Trophoblast cell (in vitro differentiated cells and primary cell): ENCODE results near the gene PIP.
"Not testable (repeated sequence)": the region's sequence is repeated elsewhere in the genome, so short reads cannot be mapped to it uniquely, and the experiment has no call there.

Experiments used
- DNase-seq, 2 donors: peaks; one replicate each; pipeline ENCODE4 v3.0.0-alpha.2; 2016
- H2AFZ ChIP-seq: 2 replicates; pipeline ENCODE4 v1.6.1; 2013; ENCODE audit warnings: low read length, moderate library complexity, mild to moderate bottlenecking; ENCODE audit not compliant: insufficient read depth, poor library complexity
- H2AK5ac ChIP-seq: 2 replicates; pipeline ENCODE4 v1.6.1; 2013; ENCODE audit warnings: mild to moderate bottlenecking, low read length
- H2BK120ac ChIP-seq: 2 replicates; pipeline ENCODE4 v1.6.1; 2013; ENCODE audit warnings: low read length, mild to moderate bottlenecking, moderate library complexity; ENCODE audit not compliant: insufficient read depth, poor library complexity
- H2BK12ac ChIP-seq: 2 replicates; pipeline ENCODE4 v1.6.1; 2013; ENCODE audit warnings: mild to moderate bottlenecking, low read length, moderate library complexity
- H2BK5ac ChIP-seq: 2 replicates; pipeline ENCODE4 v1.6.1; 2013; ENCODE audit warnings: low read length, low read depth, moderate library complexity, mild to moderate bottlenecking; ENCODE audit not compliant: poor library complexity
- H3K14ac ChIP-seq: 2 replicates; pipeline ENCODE4 v1.6.1; 2013; ENCODE audit warnings: mild to moderate bottlenecking, low read length
- H3K18ac ChIP-seq: 2 replicates; pipeline ENCODE4 v1.6.1; 2013; ENCODE audit warnings: mild to moderate bottlenecking, low read length
- H3K23ac ChIP-seq: 2 replicates; pipeline ENCODE4 v1.6.1; 2013; ENCODE audit warnings: low read length
- H3K27ac ChIP-seq: 2 replicates; pipeline ENCODE4 v1.5.1; 2013; ENCODE audit warnings: low read depth, mild to moderate bottlenecking, inconsistent platforms, low read length, moderate library complexity
- H3K27me3 ChIP-seq: 2 replicates; pipeline ENCODE4 v1.6.1; 2013; ENCODE audit warnings: inconsistent platforms, mild to moderate bottlenecking, low read length, moderate library complexity; ENCODE audit not compliant: insufficient read depth
- H3K36me3 ChIP-seq, 2 experiments: 1 replicate in 1 of 2; 2 replicates in 1 of 2; pipeline ENCODE4 v1.6.1; 2013; ENCODE audit warnings: low read length in 2 of 2, mild to moderate bottlenecking in 2 of 2, moderate library complexity in 1 of 2; ENCODE audit not compliant: insufficient read depth in 2 of 2, control insufficient read depth in 1 of 2
- H3K4ac ChIP-seq: 2 replicates; pipeline ENCODE4 v1.6.1; 2013; ENCODE audit warnings: low read depth, mild to moderate bottlenecking, low read length, moderate library complexity
- H3K4me1 ChIP-seq, 2 experiments: 1 replicate in 1 of 2; 2 replicates in 1 of 2; pipeline ENCODE4 v1.6.1; 2013; ENCODE audit warnings: low read length in 2 of 2, mild to moderate bottlenecking in 2 of 2, moderate library complexity in 1 of 2; ENCODE audit not compliant: insufficient read depth in 2 of 2, control insufficient read depth in 1 of 2
- H3K4me2 ChIP-seq: 2 replicates; pipeline ENCODE4 v1.6.1; 2013; ENCODE audit warnings: inconsistent platforms, mild to moderate bottlenecking, low read length, moderate library complexity
- H3K4me3 ChIP-seq: 2 replicates; pipeline ENCODE4 v1.5.1; 2013; ENCODE audit warnings: mild to moderate bottlenecking, low read depth, low read length, inconsistent platforms
- H3K79me1 ChIP-seq: one replicate; pipeline ENCODE4 v1.6.1; 2013; ENCODE audit warnings: low read length
- H3K79me2 ChIP-seq: 2 replicates; pipeline ENCODE4 v1.6.1; 2013; ENCODE audit warnings: low read length, mild to moderate bottlenecking; ENCODE audit not compliant: control insufficient read depth, insufficient read depth, poor library complexity
- H3K9ac ChIP-seq: 2 replicates; pipeline ENCODE4 v1.6.1; 2013; ENCODE audit warnings: mild to moderate bottlenecking, low read length
- H3K9me3 ChIP-seq: 2 replicates; pipeline ENCODE4 v1.6.1; 2013; ENCODE audit warnings: low read depth, mild to moderate bottlenecking, control low read depth, inconsistent platforms, low read length; ENCODE audit not compliant: insufficient read depth
- H4K12ac ChIP-seq: 2 replicates; pipeline ENCODE4 v1.6.1; 2013; ENCODE audit warnings: low read depth, mild to moderate bottlenecking, low read length, moderate library complexity
- H4K8ac ChIP-seq: 2 replicates; pipeline ENCODE4 v1.6.1; 2013; ENCODE audit warnings: low read depth, mild to moderate bottlenecking, low read length, moderate library complexity
- H4K91ac ChIP-seq: one replicate; pipeline ENCODE4 v1.6.1; 2013; ENCODE audit warnings: low read depth, mild to moderate bottlenecking, low read length, moderate library complexity
- WGBS: extraction: QIAGEN DNeasy Blood & Tissue Kit; methylation state at CpG from one replicate; pipeline ENCODE4 v1.1.7; 2013; ENCODE audit warnings: missing lambda C conversion rate; ENCODE audit not compliant: insufficient read length, insufficient coverage; ENCODE audit errors: extremely low coverage; 5-methylcytosine and 5-hydroxymethylcytosine counted together

PIP gene

GRCh38 chr7:143096146-143096545 is 35.7 kb upstream of the PIP start:
- Histone ChIP-seq H4K12ac (no peak overlapping the region), H3K14ac (no peak overlapping the region), H3K23ac (no peak overlapping the region), H2BK120ac (no peak overlapping the region), H3K4me3 (no peak overlapping the region), H4K8ac (no peak overlapping the region), H3K4me2 (no peak overlapping the region), H3K18ac (no peak overlapping the region), H2AFZ (no peak overlapping the region), H3K9me3 (no peaks in the 10 kb centered on the region), H3K79me1 (no peaks in the 10 kb centered on the region), H4K91ac (no peak overlapping the region), H3K79me2 (no peaks in the 10 kb centered on the region), H3K27ac (no peak overlapping the region), H2BK12ac (no peak overlapping the region), H2BK5ac (no peak overlapping the region), H2AK5ac (no peak overlapping the region), H3K9ac (no peak overlapping the region), H3K27me3 (no peaks in the 10 kb centered on the region), H3K36me3 (no peaks in the 10 kb centered on the region), H3K4me1 (no peaks in the 10 kb centered on the region), H3K4ac (no peak overlapping the region)
- DNase-seq: no peak
- WGBS: no CpG with 5 or more reads among the region's 2 CpGs

GRCh38 chr7:143099579-143099978 is 32.3 kb upstream of the PIP start:
- H4K12ac ChIP-seq, H3K27me3 ChIP-seq, H3K4ac ChIP-seq, H4K91ac ChIP-seq, H2AK5ac ChIP-seq, H3K18ac ChIP-seq, H3K36me3 ChIP-seq, H3K14ac ChIP-seq, H3K4me3 ChIP-seq, H3K4me2 ChIP-seq, H2AFZ ChIP-seq, H3K27ac ChIP-seq, H2BK120ac ChIP-seq, H3K9ac ChIP-seq, H3K9me3 ChIP-seq, H3K23ac ChIP-seq, H4K8ac ChIP-seq, H3K79me2 ChIP-seq, H3K79me1 ChIP-seq, H2BK12ac ChIP-seq, DNase-seq, H3K4me1 ChIP-seq, H2BK5ac ChIP-seq: not testable (repeated sequence)
- WGBS: no CpG with 5 or more reads among the region's 1 CpG

DNA sequence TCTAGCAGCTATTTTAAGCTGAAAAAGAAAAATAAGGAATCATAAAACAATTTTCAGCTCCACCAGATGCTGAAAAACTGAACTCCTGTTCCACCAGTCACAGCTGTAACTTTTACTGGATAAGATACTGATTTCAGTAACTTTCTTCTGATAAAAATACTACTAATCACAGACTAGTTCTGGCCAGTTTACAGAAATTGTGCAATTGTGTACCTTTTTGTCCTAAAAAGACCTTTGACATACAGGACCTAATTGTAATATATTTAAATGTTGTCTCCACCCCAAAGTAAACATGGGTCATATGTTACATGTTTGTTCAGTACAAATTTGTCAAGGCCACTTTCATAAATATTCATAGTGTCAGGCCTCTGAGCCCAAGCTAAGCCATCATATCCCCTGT is 27.1 kb upstream of the PIP start:
- no peaks in the 10 kb centered on the region for H3K9me3 ChIP-seq
- no peak overlapping the region for H3K27ac ChIP-seq
- no peak overlapping the region for H2BK5ac ChIP-seq
- no peaks in the 10 kb centered on the region for H3K79me2 ChIP-seq
- no peak overlapping the region for H4K8ac ChIP-seq
- H2AK5ac ChIP-seq: no peak overlapping the region
- H3K9ac ChIP-seq: no peak overlapping the region
- no peak overlapping the region for H3K23ac ChIP-seq
- no peak overlapping the region for H2AFZ ChIP-seq
- H3K27me3 ChIP-seq: no peaks in the 10 kb centered on the region
- no peaks in the 10 kb centered on the region for H3K4me1 ChIP-seq
- no peak overlapping the region for H4K12ac ChIP-seq
- H2BK120ac ChIP-seq: no peak overlapping the region
- no peak overlapping the region for H3K4me3 ChIP-seq
- H3K18ac ChIP-seq: no peak overlapping the region
- H2BK12ac ChIP-seq: no peak overlapping the region
- no peak overlapping the region for H3K4ac ChIP-seq
- no peak overlapping the region for H3K4me2 ChIP-seq
- H3K79me1 ChIP-seq: no peaks in the 10 kb centered on the region
- no peak overlapping the region for H3K14ac ChIP-seq
- H4K91ac ChIP-seq: no peak overlapping the region
- DNase-seq: no peak
- no peaks in the 10 kb centered on the region for H3K36me3 ChIP-seq

DNA sequence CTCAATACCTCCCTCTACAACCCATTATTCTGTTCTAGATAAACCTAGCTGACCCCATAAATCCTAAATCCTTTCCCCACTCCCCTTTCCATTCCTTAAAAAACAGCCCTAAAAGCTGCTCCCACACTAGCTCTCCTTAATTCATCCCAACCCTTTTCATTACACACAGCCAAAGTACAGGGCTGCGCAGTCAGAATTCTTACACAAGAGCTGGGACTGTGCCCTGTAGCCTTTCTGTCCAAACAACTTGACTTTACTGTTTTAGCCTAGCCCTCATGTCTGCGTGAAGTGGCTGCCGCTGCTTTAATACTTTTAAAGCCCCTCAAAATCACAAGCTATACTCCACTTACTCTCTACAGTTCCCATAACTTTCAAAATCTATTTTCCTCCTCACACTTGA is 23.9 kb upstream of the PIP start:
- not testable (repeated sequence) for H3K4ac ChIP-seq, H3K36me3 ChIP-seq, H3K9ac ChIP-seq, DNase-seq, H2AFZ ChIP-seq, H3K4me1 ChIP-seq, H3K27me3 ChIP-seq, H4K91ac ChIP-seq, H3K27ac ChIP-seq, H3K79me2 ChIP-seq, H3K14ac ChIP-seq, H4K8ac ChIP-seq, H3K18ac ChIP-seq, H3K9me3 ChIP-seq, H2BK120ac ChIP-seq, H3K23ac ChIP-seq, H2AK5ac ChIP-seq, H3K79me1 ChIP-seq, H4K12ac ChIP-seq, H3K4me2 ChIP-seq, H2BK12ac ChIP-seq, H2BK5ac ChIP-seq, H3K4me3 ChIP-seq
- WGBS: no CpG with 5 or more reads among the region's 3 CpGs

DNA sequence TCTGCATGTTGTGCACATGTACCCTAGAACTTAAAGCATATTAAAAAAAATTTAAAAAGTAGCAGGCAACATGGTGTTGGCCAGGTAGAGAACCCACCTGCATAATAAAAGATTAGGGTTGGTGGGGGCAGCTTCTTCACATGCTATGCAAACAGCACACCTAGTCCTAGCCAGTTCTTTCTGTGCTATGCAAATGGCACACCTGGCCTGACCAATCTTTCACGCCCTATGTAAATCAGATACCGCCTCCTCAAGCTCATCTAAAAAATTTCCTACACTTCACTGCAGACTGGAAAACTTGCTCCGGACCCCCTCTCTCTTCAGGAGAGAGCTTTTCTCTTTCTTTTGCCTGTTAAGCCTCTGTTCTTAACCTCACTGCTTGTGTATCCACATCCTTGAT is 14.5 kb upstream of the PIP start:
- no peak overlapping the region for H3K27ac ChIP-seq
- H2BK12ac ChIP-seq: no peak overlapping the region
- DNase-seq: no peak
- H3K4me1 ChIP-seq: peaks cover 0 to 7% of the 10 kb centered on the region in 2 experiments
- WGBS: no CpG with 5 or more reads among the region's 3 CpGs
- H3K18ac ChIP-seq: no peak overlapping the region
- H4K12ac ChIP-seq: no peak overlapping the region
- H3K23ac ChIP-seq: no peak overlapping the region
- H3K79me1 ChIP-seq: peaks cover 11% of the 10 kb centered on the region
- H3K4ac ChIP-seq: no peak overlapping the region
- H3K9me3 ChIP-seq: no peaks in the 10 kb centered on the region
- H3K4me3 ChIP-seq: no peak overlapping the region
- H3K4me2 ChIP-seq: no peak overlapping the region
- no peak overlapping the region for H4K8ac ChIP-seq
- H3K79me2 ChIP-seq: no peaks in the 10 kb centered on the region
- H3K14ac ChIP-seq: no peak overlapping the region
- no peak overlapping the region for H2AK5ac ChIP-seq
- H4K91ac ChIP-seq: no peak overlapping the region
- H3K27me3 ChIP-seq: peaks cover 3% of the 10 kb centered on the region
- no peak overlapping the region for H3K9ac ChIP-seq
- no peak overlapping the region for H2AFZ ChIP-seq
- no peak overlapping the region for H2BK120ac ChIP-seq
- no peaks in the 10 kb centered on the region for H3K36me3 ChIP-seq
- no peak overlapping the region for H2BK5ac ChIP-seq
